H1 (cell line): ENCODE results near the gene ZBTB42. TPM values are rescaled to one million over a fixed set of nuclear protein-coding genes. Genes with fewer than 3 reads are reported as not detected.

Experiments
- BRCA1 ChIP-seq: IDR thresholded peaks from 2 replicates; pipeline ENCODE4 v1.6.1; 2012; ENCODE audit warnings: low read depth, low read length, improper control_type of control experiment
- CHD1 ChIP-seq: IDR thresholded peaks from 2 replicates; pipeline ENCODE4 v1.6.1; 2012; ENCODE audit warnings: low read depth, low read length, improper control_type of control experiment
- CTBP2 ChIP-seq: IDR thresholded peaks from 2 replicates; pipeline ENCODE4 v1.7.0; 2011; ENCODE audit warnings: borderline replicate concordance, mild to moderate bottlenecking, moderate library complexity, mixed read lengths, low read length; ENCODE audit not compliant: insufficient read depth, insufficient read length
- GTF2F1 ChIP-seq: IDR thresholded peaks from 2 replicates; pipeline ENCODE4 v1.6.1; 2012; ENCODE audit warnings: low read depth, low read length, improper control_type of control experiment, borderline replicate concordance
- JUND ChIP-seq: IDR thresholded peaks from 2 replicates; pipeline ENCODE4 v1.6.1; 2011; ENCODE audit warnings: mild to moderate bottlenecking, improper control_type of control experiment, low read length
- KDM1A ChIP-seq: fragments of 200-600, 300-600 bp; sonication (generic); IDR thresholded peaks from 2 replicates; pipeline ENCODE4 v1.7.1; 2016; ENCODE audit warnings: mild to moderate bottlenecking, low read length, borderline replicate concordance
- MAFK ChIP-seq: IDR thresholded peaks from 2 replicates; pipeline ENCODE4 v1.6.1; 2012; ENCODE audit warnings: low read depth, mild to moderate bottlenecking, improper control_type of control experiment, low read length
- NANOG ChIP-seq: IDR thresholded peaks from 2 replicates; pipeline ENCODE4 v1.6.1; 2011; ENCODE audit warnings: low read length, low read depth, mild to moderate bottlenecking, inconsistent platforms; ENCODE audit not compliant: insufficient read depth, poor library complexity, severe bottlenecking
- NRF1 ChIP-seq: IDR thresholded peaks from 2 replicates; pipeline ENCODE4 v1.6.1; 2011; ENCODE audit warnings: mild to moderate bottlenecking, low read depth, low read length, improper control_type of control experiment
- POU5F1 ChIP-seq: IDR thresholded peaks from 2 replicates; pipeline ENCODE4 v1.6.1; 2011; ENCODE audit warnings: low read depth, mild to moderate bottlenecking, low read length, moderate library complexity
- RAD21 ChIP-seq, 2 experiments: IDR thresholded peaks in 1 of 2; conservative IDR thresholded peaks in 1 of 2; 2 replicates each; pipeline ENCODE4 v1.6.1; 2011; ENCODE audit warnings: low read depth in 2 of 2, low read length in 2 of 2, improper control_type of control experiment in 1 of 2, inconsistent platforms in 1 of 2, mild to moderate bottlenecking in 1 of 2, moderate library complexity in 1 of 2
- RFX5 ChIP-seq: IDR thresholded peaks from 2 replicates; pipeline ENCODE4 v1.6.1; 2011; ENCODE audit warnings: low read depth, low read length, improper control_type of control experiment, borderline replicate concordance
- RNF2 ChIP-seq: fragments of 200-900, 300-1000 bp; sonication (generic); IDR thresholded peaks from 2 replicates; pipeline ENCODE4 v1.7.1; 2016; ENCODE audit warnings: borderline replicate concordance, low read depth, mild to moderate bottlenecking, antibody characterized with exemption, low read length; ENCODE audit not compliant: poor library complexity, severe bottlenecking; ENCODE audit errors: missing control alignments
- SAP30 ChIP-seq: fragments of 300-600 bp; sonication (generic); IDR thresholded peaks from 2 replicates; pipeline ENCODE4 v1.7.1; 2012; ENCODE audit warnings: low read length, moderate library complexity, mild to moderate bottlenecking, inconsistent platforms; ENCODE audit not compliant: insufficient read depth, insufficient replicate concordance
- SP1 ChIP-seq: IDR thresholded peaks from 2 replicates; pipeline ENCODE4 v1.6.1; 2011; ENCODE audit warnings: low read depth, low read length
- SP4 ChIP-seq: IDR thresholded peaks from 2 replicates; pipeline ENCODE4 v1.6.1; 2012; ENCODE audit warnings: low read length, inconsistent platforms
- TEAD4 ChIP-seq: IDR thresholded peaks from 2 replicates; pipeline ENCODE4 v1.6.1; 2012; ENCODE audit warnings: low read depth, low read length, inconsistent platforms, mixed read lengths
- YY1 ChIP-seq: IDR thresholded peaks from 2 replicates; pipeline ENCODE4 v1.6.1; 2011; ENCODE audit warnings: low read depth, mild to moderate bottlenecking, low read length
- polyA plus RNA-seq, 7 experiments: library from polyadenylated mRNA; depleted of rRNA in 3 of 7; stranded (reverse) in 5 of 7; unstranded in 2 of 7; fragments of >200 nt in 5 of 7; fragments of 200-250 nt in 2 of 7; gene quantifications; 1 replicate in 5 of 7; 2 replicates in 1 of 7; 4 replicates in 1 of 7; pipeline versions ENCODE4 v1.2.1 to v1.2.3, GENCODE V29; 2011 to 2013; ENCODE audit warnings: missing spikeins in 2 of 7, mixed read lengths in 2 of 7
- total RNA-seq: library from RNA; stranded (reverse); fragmentation: NEBNext Ultra II Directional; extraction: Animal tissue kit (Norgen Biotek cat#: 25700); gene quantifications from 2 replicates; pipeline ENCODE4 v1.2.1, GENCODE V29; 2021
- TF ChIP-seq, protein P1 (sequence below): IDR thresholded peaks from 2 replicates; pipeline ENCODE4 v1.6.1; 2012; ENCODE audit warnings: inconsistent platforms
- TF ChIP-seq, protein P2 (sequence below): IDR thresholded peaks from 2 replicates; pipeline ENCODE4 v1.6.1; 2011; ENCODE audit warnings: low read length, improper control_type of control experiment
- TF ChIP-seq, protein P3 (sequence below): IDR thresholded peaks from 2 replicates; pipeline ENCODE4 v1.6.1; 2011; ENCODE audit warnings: low read depth, mild to moderate bottlenecking, low read length; ENCODE audit not compliant: insufficient read depth

Gene ZBTB42
- total and polyA plus RNA-seq, 2 of the 8 experiments (the other 6 are each of a cell fraction or from before 2014, with no cell fraction given), result 2.8 to 3.1 TPM

DNA sequence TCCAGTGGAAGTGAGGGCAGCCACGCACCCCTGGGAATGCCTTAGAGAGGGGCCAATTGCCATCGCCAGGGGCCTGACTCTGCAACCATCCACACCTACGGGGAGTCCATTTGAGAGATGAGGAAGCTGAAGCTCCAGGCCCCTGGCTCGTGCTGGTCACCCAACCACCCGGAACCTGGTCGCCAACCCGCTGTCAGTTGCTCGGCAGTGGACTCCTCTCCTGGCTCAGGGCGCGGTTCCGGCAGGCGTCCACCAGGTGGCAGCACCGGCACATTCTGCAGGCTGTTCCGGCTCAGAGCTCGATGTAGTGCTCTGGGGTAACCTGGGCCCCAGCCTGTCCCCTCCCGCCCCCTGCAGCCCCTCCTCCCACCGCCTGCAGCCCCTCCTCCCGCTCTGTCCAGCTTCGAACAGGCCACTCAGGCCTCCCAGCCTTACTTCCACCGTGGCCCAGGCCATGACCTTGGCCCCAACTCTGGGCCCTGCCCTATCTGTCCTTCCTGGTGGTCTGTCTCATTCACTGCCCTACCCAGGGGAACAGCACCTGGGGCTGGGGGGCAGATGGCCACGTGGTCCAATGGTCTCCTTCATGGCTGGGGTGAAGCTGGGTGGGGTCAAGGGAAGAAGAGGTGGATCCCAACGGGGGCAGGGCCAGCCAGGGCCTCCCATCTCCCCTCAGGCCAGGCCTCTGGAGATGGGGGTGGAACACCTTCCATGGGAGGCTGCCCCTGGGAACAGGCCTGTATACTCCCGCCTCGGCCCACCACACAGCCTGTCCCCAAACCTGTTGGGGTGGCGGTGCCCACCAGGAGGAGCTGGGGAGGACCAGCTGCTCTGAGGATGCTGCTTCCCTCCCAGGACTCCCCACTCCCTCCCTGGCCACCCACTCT, 32.2 kb upstream of the ZBTB42 start (continued):
- TF ChIP-seq, protein P1, sequence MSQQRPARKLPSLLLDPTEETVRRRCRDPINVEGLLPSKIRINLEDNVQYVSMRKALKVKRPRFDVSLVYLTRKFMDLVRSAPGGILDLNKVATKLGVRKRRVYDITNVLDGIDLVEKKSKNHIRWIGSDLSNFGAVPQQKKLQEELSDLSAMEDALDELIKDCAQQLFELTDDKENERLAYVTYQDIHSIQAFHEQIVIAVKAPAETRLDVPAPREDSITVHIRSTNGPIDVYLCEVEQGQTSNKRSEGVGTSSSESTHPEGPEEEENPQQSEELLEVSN, result peak; percentile 38; the same call in 1 of the 2 replicates
- TF ChIP-seq KDM1A (no peak), SP1 (no peak), NANOG (no peak), SP4 (no peak), RAD21 (IDR thresholded peaks at IDR 0.05 in 1 of 2, conservative IDR thresholded peaks at IDR 0.05 in 1 of 2; ENCODE audit: low read depth in 2 of 2, low read length in 2 of 2) (peak; percentile 89 to 90), NRF1 (no peak), RNF2 (no peak), JUND (no peak), CTBP2 (no peak), YY1 (no peak), MAFK (no peak), SAP30 (no peak), POU5F1 (no peak), GTF2F1 (no peak), CHD1 (no peak), TEAD4 (no peak), RFX5 (no peak), BRCA1 (no peak)
- TF ChIP-seq, protein P2, sequence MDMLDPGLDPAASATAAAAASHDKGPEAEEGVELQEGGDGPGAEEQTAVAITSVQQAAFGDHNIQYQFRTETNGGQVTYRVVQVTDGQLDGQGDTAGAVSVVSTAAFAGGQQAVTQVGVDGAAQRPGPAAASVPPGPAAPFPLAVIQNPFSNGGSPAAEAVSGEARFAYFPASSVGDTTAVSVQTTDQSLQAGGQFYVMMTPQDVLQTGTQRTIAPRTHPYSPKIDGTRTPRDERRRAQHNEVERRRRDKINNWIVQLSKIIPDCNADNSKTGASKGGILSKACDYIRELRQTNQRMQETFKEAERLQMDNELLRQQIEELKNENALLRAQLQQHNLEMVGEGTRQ, result peak; percentile 48; the same call in 1 of the 2 replicates
- TF ChIP-seq, protein P3, sequence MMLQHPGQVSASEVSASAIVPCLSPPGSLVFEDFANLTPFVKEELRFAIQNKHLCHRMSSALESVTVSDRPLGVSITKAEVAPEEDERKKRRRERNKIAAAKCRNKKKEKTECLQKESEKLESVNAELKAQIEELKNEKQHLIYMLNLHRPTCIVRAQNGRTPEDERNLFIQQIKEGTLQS, result no peak
